SK-N-MC (cell line): ENCODE results near the gene TNIP1.

Experiments used
- DNase-seq: peaks from one replicate; pipeline ENCODE4 v3.0.0-alpha.2; 2011; ENCODE audit warnings: low read depth, low spot score
- H3K27ac ChIP-seq: fragments of 200-600 bp; sonication (generic); 2 replicates; pipeline ENCODE4 v1.5.1; 2016; ENCODE audit warnings: mixed run types
- H3K36me3 ChIP-seq: fragments of 200-600 bp; sonication (generic); 2 replicates; pipeline ENCODE4 v1.6.1; 2017; ENCODE audit warnings: antibody characterized with exemption, low read length, mixed read lengths; ENCODE audit not compliant: insufficient read depth
- H3K4me3 ChIP-seq: fragments of 200-600 bp; sonication (generic); 2 replicates; pipeline ENCODE4 v1.5.1; 2016
- H3K9ac ChIP-seq: fragments of 200-600 bp; sonication (generic); 2 replicates; pipeline ENCODE4 v1.8.0; 2017; ENCODE audit warnings: mixed run types, mixed read lengths; ENCODE audit not compliant: insufficient read length
- H3K9me3 ChIP-seq: fragments of 200-600 bp; sonication (generic); 2 replicates; pipeline ENCODE4 v1.6.1; 2017; ENCODE audit warnings: low read depth, mild to moderate bottlenecking, antibody characterized with exemption, low read length, moderate library complexity, mixed read lengths
- EZH2 ChIP-seq: fragments of 200-600 bp; sonication (generic); IDR thresholded peaks from one replicate; pipeline ENCODE4 v1.6.1; 2017; ENCODE audit warnings: antibody characterized with exemption
- FOXP2 ChIP-seq: optimal IDR thresholded peaks from 2 replicates; pipeline ENCODE3; 2011; ENCODE audit warnings: mild to moderate bottlenecking, moderate library complexity; ENCODE audit not compliant: insufficient read depth; ENCODE audit errors: extremely low read length, control extremely low read depth
- POLR2AphosphoS5 ChIP-seq: IDR thresholded peaks from 2 replicates; pipeline ENCODE4 v1.6.1; 2012; ENCODE audit warnings: mild to moderate bottlenecking, low read depth, low read length, borderline replicate concordance

Gene TNIP1

GRCh38 chr5:151122828-151123227 lies 42.0 kb upstream of the TNIP1 start:
- no peak overlapping the region for H3K27ac ChIP-seq
- H3K36me3 ChIP-seq, result peaks cover 78% of the 10 kb centered on the region
- DNase-seq, result no peak
- TF ChIP-seq FOXP2 (no peak), EZH2 (no peak), POLR2AphosphoS5 (no peak)
- H3K9ac ChIP-seq, result no peak overlapping the region
- no peak overlapping the region for H3K4me3 ChIP-seq
- H3K9me3 ChIP-seq, result no peaks in the 10 kb centered on the region

- DNase-seq, result no peak
- Histone ChIP-seq H3K4me3 (no peak overlapping the region), H3K9me3 (no peaks in the 10 kb centered on the region), H3K27ac (no peak overlapping the region), H3K9ac (no peak overlapping the region), H3K36me3 (peaks cover 72% of the 10 kb centered on the region)
- TF ChIP-seq POLR2AphosphoS5, result no peak
- no peak for TF ChIP-seq FOXP2
Observed at GRCh38 chr5:151121665-151122064, 40.8 kb upstream of the TNIP1 start.

GRCh38 chr5:151121095-151121494 lies 40.3 kb upstream of the TNIP1 start:
- H3K27ac ChIP-seq, result no peak overlapping the region
- no peak overlapping the region for H3K4me3 ChIP-seq
- H3K36me3 ChIP-seq, result peaks cover 67% of the 10 kb centered on the region
- TF ChIP-seq POLR2AphosphoS5 (no peak), FOXP2 (no peak), EZH2 (no peak)
- H3K9me3 ChIP-seq, result no peaks in the 10 kb centered on the region
- H3K9ac ChIP-seq, result no peak overlapping the region
- no peak for DNase-seq

- Histone ChIP-seq H3K27ac (no peak overlapping the region), H3K4me3 (no peak overlapping the region), H3K36me3 (peaks cover 55% of the 10 kb centered on the region), H3K9me3 (no peaks in the 10 kb centered on the region), H3K9ac (no peak overlapping the region)
- no peak for DNase-seq
- TF ChIP-seq EZH2, result no peak
- TF ChIP-seq FOXP2, result no peak
- no peak for TF ChIP-seq POLR2AphosphoS5
Observed at GRCh38 chr5:151118913-151119575, 38.2 kb upstream of the TNIP1 start.

GRCh38 chr5:151115272-151115905 lies 34.6 kb upstream of the TNIP1 start:
- Histone ChIP-seq H3K4me3 (no peak overlapping the region), H3K27ac (no peak overlapping the region), H3K9ac (no peak overlapping the region), H3K36me3 (peaks cover 40% of the 10 kb centered on the region), H3K9me3 (no peaks in the 10 kb centered on the region)
- no peak for TF ChIP-seq FOXP2
- TF ChIP-seq POLR2AphosphoS5, result no peak
- no peak for TF ChIP-seq EZH2
- DNase-seq, result no peak

GRCh38 chr5:151113651-151114050 lies 32.8 kb upstream of the TNIP1 start:
- Histone ChIP-seq H3K9me3 (no peaks in the 10 kb centered on the region), H3K4me3 (no peak overlapping the region), H3K27ac (no peak overlapping the region), H3K36me3 (peaks cover 40% of the 10 kb centered on the region), H3K9ac (no peak overlapping the region)
- no peak for TF ChIP-seq EZH2
- no peak for TF ChIP-seq FOXP2
- no peak for TF ChIP-seq POLR2AphosphoS5
- DNase-seq, result no peak

- Histone ChIP-seq H3K36me3 (peaks cover 59% of the 10 kb centered on the region), H3K27ac (no peak overlapping the region), H3K9ac (no peak overlapping the region), H3K4me3 (no peak overlapping the region), H3K9me3 (no peaks in the 10 kb centered on the region)
- TF ChIP-seq EZH2, result no peak
- no peak for TF ChIP-seq FOXP2
- TF ChIP-seq POLR2AphosphoS5, result no peak
- DNase-seq, result no peak
Observed at GRCh38 chr5:151110992-151111391, 30.2 kb upstream of the TNIP1 start.

GRCh38 chr5:151110122-151110681 lies 29.4 kb upstream of the TNIP1 start:
- no peak overlapping the region for H3K9ac ChIP-seq
- no peak for DNase-seq
- TF ChIP-seq EZH2 (no peak), POLR2AphosphoS5 (no peak)
- H3K4me3 ChIP-seq, result no peak overlapping the region
- no peaks in the 10 kb centered on the region for H3K9me3 ChIP-seq
- peaks cover 60% of the 10 kb centered on the region for H3K36me3 ChIP-seq
- no peak overlapping the region for H3K27ac ChIP-seq

GRCh38 chr5:151108566-151108965 lies 27.7 kb upstream of the TNIP1 start:
- TF ChIP-seq EZH2 (no peak), POLR2AphosphoS5 (no peak), FOXP2 (no peak)
- no peak overlapping the region for H3K9ac ChIP-seq
- H3K4me3 ChIP-seq, result no peak overlapping the region

More at GRCh38 chr5:151108566-151108965, 27.7 kb upstream of the TNIP1 start:
- H3K9me3 ChIP-seq, result no peaks in the 10 kb centered on the region
- no peak overlapping the region for H3K27ac ChIP-seq
- DNase-seq, result no peak
- H3K36me3 ChIP-seq, result peaks cover 67% of the 10 kb centered on the region
